Gastroesophageal sphincter (tissue), 4 donors: ENCODE results near the gene EPHB3. TPM values are rescaled to one million over a fixed set of nuclear protein-coding genes. Genes with fewer than 3 reads are reported as not detected.

Experiments
- ATAC-seq: fragments of 150-250 bp; one replicate; pipeline ENCODE4 v1.9.1; 2016; ENCODE audit warnings: mild to moderate bottlenecking, moderate library complexity
- H3K27ac ChIP-seq, 4 donors: fragments of 200-600 bp; sonication (generic) in 3 of 4; 1 replicate in 3 of 4; 2 replicates in 1 of 4; pipeline ENCODE4 v1.5.1; 2016 to 2019
- H3K27me3 ChIP-seq: fragments of 200-600 bp; sonication (generic); one replicate; pipeline ENCODE4 v1.5.1; 2019
- H3K36me3 ChIP-seq, 2 donors: fragments of 200-600 bp; sonication (generic); one replicate each; pipeline ENCODE4 v1.5.1; 2019; ENCODE audit warnings: control low read depth in 1 of 2
- H3K4me1 ChIP-seq, 3 donors: fragments of 200-600 bp; sonication (generic); 1 replicate in 2 of 3; 2 replicates in 1 of 3; pipeline ENCODE4 v1.5.1; 2016 to 2019; ENCODE audit warnings: control low read depth in 2 of 3
- H3K4me3 ChIP-seq, 2 donors: fragments of 200-600 bp; sonication (generic); one replicate each; pipeline ENCODE4 v1.5.1; 2019; ENCODE audit warnings: mild to moderate bottlenecking in 1 of 2, moderate library complexity in 1 of 2
- H3K9me3 ChIP-seq, 3 donors: fragments of 200-600 bp; sonication (generic); one replicate each; pipeline ENCODE4 v1.5.1; 2017 to 2019; ENCODE audit warnings: control low read depth in 2 of 3
- EP300 ChIP-seq: sonication (generic); formaldehyde crosslinking; IDR thresholded peaks from one replicate; pipeline ENCODE4 v1.6.1; 2017; ENCODE audit warnings: antibody characterized with exemption, mild to moderate bottlenecking
- POLR2A ChIP-seq, 2 donors: fragments of 450-650 bp; IDR thresholded peaks; one replicate each; pipeline ENCODE4 v1.6.1; 2017; ENCODE audit warnings: antibody characterized with exemption in 2 of 2, mild to moderate bottlenecking in 2 of 2, moderate library complexity in 1 of 2
- POLR2AphosphoS5 ChIP-seq: sonication (generic); formaldehyde crosslinking; IDR thresholded peaks from one replicate; pipeline ENCODE4 v1.6.1; 2017; ENCODE audit warnings: antibody characterized with exemption
- WGBS, 2 donors: methylation state at CpG; one replicate each; pipeline ENCODE4 v1.1.5; 2018; ENCODE audit warnings: low coverage in 1 of 2; 5-methylcytosine and 5-hydroxymethylcytosine counted together
- total RNA-seq, 4 donors: library from RNA; depleted of rRNA; stranded (reverse); fragments of >200 nt; gene quantifications; one replicate each; pipeline ENCODE4 v1.1.0, GENCODE V29; 2016
- TF ChIP-seq, protein P1 (sequence below), 4 experiments: fragments of 200-600 bp in 2 of 4; fragments of 450-650 bp in 2 of 4; sonication (generic) in 1 of 4; IDR thresholded peaks; one replicate each; pipeline ENCODE4 v1.5.1; 2017 to 2019; ENCODE audit warnings: antibody characterized with exemption in 4 of 4, mild to moderate bottlenecking in 2 of 4, moderate library complexity in 2 of 4

EPHB3 gene
- 10 to 100 TPM in 1 of 4 donors, 1 to 10 TPM in 3; 3.1 to 10.6 (median 4.6) TPM for total RNA-seq

GRCh38 chr3:184561061-184561912 is at the start of gene EPHB3:
EPHB3 (plus strand) TSS chr3:184561785; CDS start chr3:184562236, 451 bp downstream.
- WGBS, 2 donors = 0 to 1% methylated on average over 8 to 26 of the region's 62 CpGs
- no peaks in the 10 kb centered on the region for H3K9me3 ChIP-seq
- H3K27me3 ChIP-seq = no peaks in the 10 kb centered on the region
- TF ChIP-seq, protein P1, sequence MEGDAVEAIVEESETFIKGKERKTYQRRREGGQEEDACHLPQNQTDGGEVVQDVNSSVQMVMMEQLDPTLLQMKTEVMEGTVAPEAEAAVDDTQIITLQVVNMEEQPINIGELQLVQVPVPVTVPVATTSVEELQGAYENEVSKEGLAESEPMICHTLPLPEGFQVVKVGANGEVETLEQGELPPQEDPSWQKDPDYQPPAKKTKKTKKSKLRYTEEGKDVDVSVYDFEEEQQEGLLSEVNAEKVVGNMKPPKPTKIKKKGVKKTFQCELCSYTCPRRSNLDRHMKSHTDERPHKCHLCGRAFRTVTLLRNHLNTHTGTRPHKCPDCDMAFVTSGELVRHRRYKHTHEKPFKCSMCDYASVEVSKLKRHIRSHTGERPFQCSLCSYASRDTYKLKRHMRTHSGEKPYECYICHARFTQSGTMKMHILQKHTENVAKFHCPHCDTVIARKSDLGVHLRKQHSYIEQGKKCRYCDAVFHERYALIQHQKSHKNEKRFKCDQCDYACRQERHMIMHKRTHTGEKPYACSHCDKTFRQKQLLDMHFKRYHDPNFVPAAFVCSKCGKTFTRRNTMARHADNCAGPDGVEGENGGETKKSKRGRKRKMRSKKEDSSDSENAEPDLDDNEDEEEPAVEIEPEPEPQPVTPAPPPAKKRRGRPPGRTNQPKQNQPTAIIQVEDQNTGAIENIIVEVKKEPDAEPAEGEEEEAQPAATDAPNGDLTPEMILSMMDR (IDR thresholded peaks at IDR 0.05) = peak in 3 of 4 experiments; percentile 97 to 99 (median 99)
- TF ChIP-seq POLR2A (IDR thresholded peaks at IDR 0.05) (peak; percentile 80), POLR2AphosphoS5 (peak; percentile 80), EP300 (no peak)
- peak; percentile 96 for ATAC-seq
- peak within 1 kb of the TSS; percentile 64 to 89 (median 82) for H3K27ac ChIP-seq
- H3K36me3 ChIP-seq = no peaks in the 10 kb centered on the region
- peak within 1 kb of the TSS; percentile 49 to 84 for H3K4me3 ChIP-seq
- H3K4me1 ChIP-seq = peaks cover 0 to 54% (median 22%) of the 10 kb centered on the region in 3 donors

GRCh38 chr3:184512621-184513020 is 49.0 kb upstream of the EPHB3 start:
- ATAC-seq = no peak
- Histone ChIP-seq H3K36me3 (no peaks in the 10 kb centered on the region), H3K27ac (no peak overlapping the region), H3K4me1 (peaks cover 0 to 14% (median 10%) of the 10 kb centered on the region in 3 donors), H3K4me3 (no peak overlapping the region), H3K27me3 (peaks cover 67% of the 10 kb centered on the region), H3K9me3 (peaks cover 0 to 8% (median 0%) of the 10 kb centered on the region in 3 donors)
- WGBS, 2 donors = 66 to 79% methylated on average over 5 to 7 of the region's 7 CpGs
- TF ChIP-seq POLR2AphosphoS5 = no peak
- TF ChIP-seq, protein P1 (IDR thresholded peaks at IDR 0.05) = no peak
- no peak for TF ChIP-seq EP300
- no peak for TF ChIP-seq POLR2A (IDR thresholded peaks at IDR 0.05)

GRCh38 chr3:184513276-184514170 is 48.1 kb upstream of the EPHB3 start:
- ATAC-seq = peak; percentile 96
- peaks cover 0 to 14% (median 10%) of the 10 kb centered on the region in 3 donors for H3K4me1 ChIP-seq
- TF ChIP-seq, protein P1 (IDR thresholded peaks at IDR 0.05) = peak; percentile 74 to 95 (median 83)
- no peak for TF ChIP-seq POLR2AphosphoS5
- WGBS, 2 donors = 17% methylated on average over 8 to 11 of the region's 69 CpGs
- peaks cover 58% of the 10 kb centered on the region for H3K27me3 ChIP-seq
- H3K9me3 ChIP-seq = peaks cover 0 to 8% (median 0%) of the 10 kb centered on the region in 3 donors
- peak overlapping the region; percentile 9 to 50 for H3K4me3 ChIP-seq
- no peaks in the 10 kb centered on the region for H3K36me3 ChIP-seq
- H3K27ac ChIP-seq = peak overlapping the region in 1 of 4 donors; percentile 64

DNA sequence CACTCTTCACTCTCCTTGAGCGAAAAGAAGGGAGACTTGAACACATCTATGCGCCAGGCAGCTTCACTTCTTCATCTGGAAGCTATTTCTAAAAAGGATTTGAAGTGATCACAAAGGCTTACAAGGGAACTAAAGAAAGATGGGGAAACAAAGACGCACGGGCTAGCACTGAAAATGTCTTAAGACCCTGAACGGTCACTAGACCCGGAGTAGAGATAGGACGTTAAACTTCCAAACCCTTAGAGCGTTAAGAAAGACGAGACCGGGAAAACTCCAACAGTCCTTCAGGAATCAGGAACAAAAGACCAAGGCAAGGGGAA is 47.5 kb upstream of the EPHB3 start:
- peaks cover 0 to 14% (median 10%) of the 10 kb centered on the region in 3 donors for H3K4me1 ChIP-seq
- WGBS, 2 donors = 5 to 45% methylated on average over 4 to 9 of the region's 10 CpGs
- H3K27me3 ChIP-seq = peaks cover 55% of the 10 kb centered on the region
- no peak for ATAC-seq
- H3K36me3 ChIP-seq = no peaks in the 10 kb centered on the region
- TF ChIP-seq, protein P1 (IDR thresholded peaks at IDR 0.05) = no peak
- no peak for TF ChIP-seq POLR2A (IDR thresholded peaks at IDR 0.05)
- TF ChIP-seq POLR2AphosphoS5 = no peak
- no peak for TF ChIP-seq EP300
- peaks cover 0 to 8% (median 0%) of the 10 kb centered on the region in 3 donors for H3K9me3 ChIP-seq
- peak overlapping the region in 1 of 4 donors; percentile 64 for H3K27ac ChIP-seq
- peak overlapping the region in 1 of 2 donors; percentile 50 for H3K4me3 ChIP-seq
